HG03159 (cell line): Measurements from ENCODE around the gene CSH2.
A peak's percentile ranks its signal among the peaks of the same experiment; 100 is the strongest.

Experiments used
- ATAC-seq: cut with Tn5 transposase; IDR thresholded peaks from one replicate; pipeline ENCODE4 v1.9.1; 2021; ENCODE audit warnings: mild to moderate bottlenecking, moderate library complexity; ENCODE audit not compliant: unreplicated experiment

Gene CSH2

GRCh38 chr17:63837480-63837879, 36.0 kb downstream of the CSH2 start:
- ATAC-seq: no peak

DNA sequence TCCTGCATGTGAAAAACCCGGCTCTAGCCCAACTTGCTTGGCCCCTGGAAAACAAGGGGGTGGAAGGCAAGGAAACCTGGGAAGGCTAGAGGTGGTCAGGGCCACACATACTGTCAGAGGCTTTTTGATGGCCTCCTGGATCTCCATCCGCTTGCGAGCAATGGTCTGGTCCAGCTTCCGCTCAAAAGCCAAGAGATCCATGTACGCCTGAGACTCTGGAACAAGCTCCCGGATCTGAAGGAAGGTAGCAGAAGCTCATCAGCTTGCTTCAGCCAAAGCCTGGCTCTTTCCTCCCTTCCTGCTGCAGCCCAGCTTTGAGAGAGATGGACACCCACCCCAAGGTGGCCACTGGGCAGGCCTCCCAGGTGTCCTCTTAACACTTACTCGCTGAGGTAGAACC, 36.7 kb downstream of the CSH2 start:
- no peak for ATAC-seq

GRCh38 chr17:63835167-63835720, 38.2 kb downstream of the CSH2 start:
- no peak for ATAC-seq

DNA sequence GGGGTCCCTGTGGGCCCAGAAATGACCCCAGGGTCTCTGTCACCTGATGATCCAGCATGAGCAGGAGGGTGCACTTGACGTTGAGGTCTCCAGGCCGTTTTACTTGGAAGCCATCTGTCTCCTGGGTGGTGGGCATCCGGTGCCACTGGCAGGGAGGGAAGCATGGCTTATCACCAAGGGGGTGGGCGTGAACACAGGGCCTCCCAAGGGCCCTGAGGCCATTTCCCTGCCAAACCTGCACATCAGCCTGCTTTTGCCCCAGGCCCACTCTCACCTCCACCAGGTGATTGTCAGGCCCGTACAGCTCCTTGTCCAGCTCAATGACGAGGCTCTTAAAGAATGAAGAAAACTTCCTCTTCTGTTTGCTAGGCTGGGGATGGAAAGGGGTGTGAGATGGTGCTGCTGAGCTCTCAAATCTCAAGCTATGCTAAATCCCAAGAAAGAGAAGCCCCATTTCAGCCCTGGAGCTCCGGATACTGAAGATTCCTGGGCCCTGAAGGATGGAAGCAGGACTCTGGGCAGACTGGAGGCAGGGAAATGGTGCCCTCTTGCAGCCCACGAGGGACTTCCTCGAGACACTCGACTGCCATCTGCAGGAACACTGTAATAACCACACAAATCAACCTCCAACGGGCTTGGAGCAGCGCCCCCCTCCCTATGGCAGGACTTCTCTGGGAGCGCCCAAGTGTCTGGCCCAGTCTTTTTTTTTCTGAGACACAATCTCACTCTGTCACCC, 38.9 kb downstream of the CSH2 start:
- no peak for ATAC-seq

- ATAC-seq: no peak
Observed at GRCh38 chr17:63833741-63834373, 39.6 kb downstream of the CSH2 start.

DNA sequence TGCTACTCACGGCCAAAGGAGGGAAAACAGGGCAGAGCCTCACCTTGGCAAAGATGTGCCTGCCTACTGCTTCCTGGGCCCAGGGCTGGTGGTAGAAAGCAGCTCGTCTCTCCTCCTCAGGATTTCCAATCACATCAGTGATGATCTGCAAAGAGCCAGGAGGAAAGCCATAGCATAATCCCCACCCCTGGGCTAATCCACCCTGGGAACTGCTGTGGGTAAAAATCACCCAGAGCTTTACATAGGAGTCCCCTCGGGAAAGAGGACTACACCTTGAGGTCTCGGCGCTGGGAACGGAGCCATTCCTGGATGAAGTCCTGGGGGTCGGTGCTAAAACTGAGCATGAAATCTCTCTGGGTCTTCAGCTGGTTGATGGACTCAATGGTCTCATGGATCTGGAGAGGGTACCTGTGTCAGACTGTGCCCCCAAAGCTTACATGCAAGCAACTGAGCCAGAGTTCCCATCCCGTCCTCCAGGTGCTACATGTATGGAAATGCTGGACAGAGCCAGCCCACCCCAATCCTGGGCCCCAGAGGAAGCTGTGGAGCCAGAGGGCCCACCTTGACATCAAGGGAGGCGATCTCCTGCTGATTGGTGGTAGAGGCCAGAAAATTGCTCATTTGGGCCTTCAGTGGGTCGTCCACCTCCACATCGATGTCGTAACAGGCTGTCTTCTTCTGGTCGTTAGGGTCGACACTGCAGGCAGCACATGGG, 40.3 kb downstream of the CSH2 start:
- no peak for ATAC-seq

DNA sequence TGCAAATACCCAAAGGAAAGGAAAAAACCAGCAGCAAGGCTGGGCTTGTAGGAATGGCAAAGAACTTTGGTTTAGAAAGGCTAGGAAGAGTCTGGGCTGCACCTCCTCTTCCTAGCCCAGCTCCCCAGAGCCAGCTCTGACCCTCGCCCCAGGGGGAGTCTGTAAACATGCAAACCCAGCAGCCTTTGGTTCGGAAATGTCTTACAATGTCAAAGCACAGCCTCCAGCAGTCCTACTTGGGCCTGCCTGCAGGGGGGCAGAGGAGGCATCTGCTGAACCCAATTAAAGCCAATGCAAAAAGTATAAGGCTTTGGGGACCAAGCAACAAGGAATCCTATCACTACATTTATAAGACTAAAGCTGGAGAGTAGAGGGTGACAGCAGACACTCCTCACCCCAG, 41.0 kb downstream of the CSH2 start:
- no peak for ATAC-seq

GRCh38 chr17:63832014-63832413, 41.5 kb downstream of the CSH2 start:
- no peak for ATAC-seq

DNA sequence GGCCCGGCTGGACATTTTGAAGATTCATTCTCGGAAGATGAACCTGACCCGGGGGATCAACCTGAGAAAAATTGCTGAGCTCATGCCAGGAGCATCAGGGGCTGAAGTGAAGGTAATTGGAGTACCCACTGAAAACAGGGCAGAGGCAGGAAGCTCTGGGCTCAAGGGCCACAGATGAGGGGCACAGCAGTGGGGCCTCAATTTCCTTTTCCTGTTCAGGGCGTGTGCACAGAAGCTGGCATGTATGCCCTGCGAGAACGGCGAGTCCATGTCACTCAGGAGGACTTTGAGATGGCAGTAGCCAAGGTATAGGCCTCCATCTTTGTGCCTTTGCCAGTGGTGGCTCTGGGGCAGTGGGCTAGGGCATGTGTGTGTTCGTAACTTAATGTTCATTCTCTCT, 42.0 kb downstream of the CSH2 start:
- no peak for ATAC-seq

DNA sequence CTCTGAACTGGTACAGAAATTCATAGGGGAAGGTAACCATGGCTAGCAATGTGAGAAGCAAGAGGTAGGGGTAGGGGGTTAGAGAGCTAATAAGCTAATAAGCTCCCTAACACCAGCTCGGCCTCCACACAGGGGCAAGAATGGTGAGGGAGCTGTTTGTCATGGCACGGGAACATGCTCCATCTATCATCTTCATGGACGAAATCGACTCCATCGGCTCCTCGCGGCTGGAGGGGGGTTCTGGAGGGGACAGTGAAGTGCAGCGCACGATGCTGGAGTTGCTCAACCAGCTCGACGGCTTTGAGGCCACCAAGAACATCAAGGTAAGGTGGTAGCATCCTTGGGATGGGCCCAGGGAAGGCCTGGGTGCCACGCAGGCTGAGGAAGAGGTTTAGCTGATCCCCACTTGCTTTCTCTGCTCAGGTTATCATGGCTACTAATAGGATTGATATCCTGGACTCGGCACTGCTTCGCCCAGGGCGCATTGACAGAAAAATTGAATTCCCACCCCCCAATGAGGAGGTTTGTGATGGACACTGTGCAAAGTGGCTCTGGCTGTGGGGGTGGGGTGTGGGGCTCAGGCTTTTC, 42.5 kb downstream of the CSH2 start:
- no peak for ATAC-seq

GRCh38 chr17:63830278-63830677, 43.2 kb downstream of the CSH2 start:
- ATAC-seq: no peak

- no peak for ATAC-seq
Observed at GRCh38 chr17:63828936-63829335, 44.5 kb downstream of the CSH2 start.

DNA sequence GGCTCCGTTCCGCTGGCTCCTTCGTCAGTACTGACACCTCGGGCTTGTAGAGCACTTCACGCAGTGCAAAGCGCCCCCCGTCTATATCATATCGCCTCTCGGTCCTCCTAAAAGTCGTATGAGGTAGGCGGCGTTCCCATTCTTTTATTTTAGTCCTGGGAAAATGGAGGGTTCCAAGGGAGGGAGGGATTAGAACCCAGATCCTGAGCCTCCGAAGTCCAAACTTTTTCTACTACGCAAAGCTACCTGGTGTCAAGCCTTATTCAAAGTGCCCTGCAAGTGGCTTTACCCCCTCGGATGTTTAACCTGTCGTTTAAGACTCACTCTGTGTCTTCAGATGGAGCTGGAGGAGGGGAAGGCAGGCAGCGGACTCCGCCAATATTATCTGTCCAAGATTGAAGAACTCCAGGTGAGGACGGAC, 45.7 kb downstream of the CSH2 start:
- no peak for ATAC-seq

DNA sequence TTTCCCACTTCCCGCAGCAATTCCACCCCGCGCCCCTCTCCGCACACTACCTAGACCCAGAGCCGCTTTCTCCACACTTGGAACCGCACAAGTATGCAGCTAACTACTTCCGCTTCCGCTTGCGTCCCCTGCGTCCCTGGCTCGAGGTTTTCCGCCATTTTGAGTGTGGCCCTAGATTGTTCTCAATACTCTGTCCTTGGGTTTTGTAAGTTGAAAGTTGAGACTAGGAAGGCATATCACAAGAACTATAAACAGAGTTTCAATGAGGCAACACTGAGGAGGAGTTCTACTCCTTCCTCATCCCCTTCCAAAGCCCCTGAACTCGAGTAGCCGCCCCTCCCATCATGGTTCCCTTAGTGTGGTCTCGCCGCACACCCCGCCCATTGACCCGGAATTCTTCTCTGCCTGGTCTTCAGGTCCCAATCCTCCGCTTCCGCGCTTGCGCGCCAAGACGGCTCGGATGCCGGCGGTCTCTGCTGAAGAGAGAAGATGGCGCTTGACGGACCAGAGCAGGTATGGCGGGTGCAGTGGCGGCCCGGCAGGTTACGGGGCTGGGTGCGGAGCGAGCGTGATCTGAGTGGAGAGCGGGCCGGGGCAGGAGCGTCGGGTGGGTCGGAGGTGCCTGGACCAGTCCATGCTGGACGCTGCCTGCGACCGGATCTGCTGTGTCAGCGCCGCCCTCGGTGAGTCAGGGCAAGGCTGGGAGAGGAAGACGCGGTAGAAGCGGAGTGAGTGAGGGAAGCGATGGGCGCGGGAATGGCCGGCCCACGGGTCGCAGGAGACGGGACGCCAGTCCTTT, 46.3 kb downstream of the CSH2 start, which contains the start of the genes FTSJ3 and PSMC5:
TSS of gene FTSJ3 (minus strand) at position 662 of the 799 bp plus-strand sequence. CDS start 761 bp downstream, outside the sequence.
TSS of gene PSMC5 (plus strand) at position 430 of the 799 bp plus-strand sequence. CDS start at position 490, 60 bp downstream.
- peak; percentile 79 for ATAC-seq

DNA sequence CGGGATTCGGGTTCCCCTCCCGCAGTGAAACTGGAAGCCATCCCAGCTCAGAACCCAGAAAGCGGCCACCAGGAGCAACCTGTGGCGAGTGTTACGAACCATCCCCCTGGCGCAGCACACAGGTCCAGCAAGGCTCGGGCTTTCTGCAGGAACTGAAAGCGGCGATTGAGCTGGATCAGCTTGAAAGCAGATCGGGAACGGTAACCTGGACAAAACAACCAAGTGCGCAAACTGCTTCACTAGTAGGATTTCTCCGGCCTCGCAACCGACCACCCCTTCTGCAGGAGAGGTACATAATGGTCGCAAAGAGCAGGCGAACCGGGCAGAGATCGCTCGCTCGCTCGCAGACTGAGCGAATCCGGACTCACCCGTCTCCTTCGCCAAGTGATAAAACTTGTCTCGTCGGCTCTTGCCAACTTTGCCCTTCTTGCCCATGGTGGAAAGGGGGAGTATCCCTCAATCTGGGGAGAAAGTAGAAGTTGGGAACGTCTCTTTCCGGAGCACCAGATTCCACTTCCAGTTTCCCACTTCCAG, 46.9 kb downstream of the CSH2 start:
- peak; percentile 8 for ATAC-seq

GRCh38 chr17:63824362-63824761, 49.1 kb downstream of the CSH2 start:
- no peak for ATAC-seq

DNA sequence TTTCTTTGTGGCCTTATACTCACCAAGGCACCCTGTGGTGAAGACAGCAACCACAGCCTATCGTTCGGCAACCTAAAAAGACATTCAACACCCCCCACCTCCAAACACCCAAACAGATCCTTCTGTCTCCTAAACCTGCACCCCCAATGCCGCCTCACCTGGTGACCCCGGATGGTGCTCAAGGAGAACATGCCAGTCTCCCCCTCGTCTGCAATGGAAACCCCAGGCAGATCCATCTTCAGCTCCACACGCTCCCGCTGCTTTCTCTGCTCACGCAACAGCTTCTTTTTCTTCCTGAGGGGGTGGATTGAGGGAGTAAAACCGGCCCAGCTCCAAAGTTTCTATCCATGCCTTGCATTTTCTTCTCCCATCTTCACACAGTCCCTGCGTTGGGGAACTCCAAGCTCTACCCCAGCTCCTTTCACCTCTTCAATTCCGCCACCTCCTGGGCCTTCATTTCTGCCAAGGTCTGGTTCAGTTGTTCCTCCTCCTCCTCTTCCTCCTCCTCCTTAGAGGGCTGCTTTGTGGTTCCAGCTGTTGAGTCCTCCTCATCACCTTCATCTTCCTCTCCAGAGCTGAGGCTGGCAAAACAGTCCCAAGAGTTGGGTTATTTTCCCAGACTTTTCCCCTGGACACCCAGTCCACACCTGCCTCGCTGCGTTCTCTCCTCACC, 49.7 kb downstream of the CSH2 start:
- ATAC-seq: no peak

- ATAC-seq: no peak
Observed at GRCh38 chr17:63822537-63822936, 50.9 kb downstream of the CSH2 start.
